Kidney glomerular epithelial cell (primary cell): ENCODE results near the gene OR11G2.
"Not testable (repeated sequence)": the region's sequence is repeated elsewhere in the genome, so short reads cannot be mapped to it uniquely, and the experiment has no call there.

Source experiments
- DNase-seq: peaks from one replicate; lab custom pipeline; 2025; lab: John Stamatoyannopoulos, UW

OR11G2 gene, protein sequence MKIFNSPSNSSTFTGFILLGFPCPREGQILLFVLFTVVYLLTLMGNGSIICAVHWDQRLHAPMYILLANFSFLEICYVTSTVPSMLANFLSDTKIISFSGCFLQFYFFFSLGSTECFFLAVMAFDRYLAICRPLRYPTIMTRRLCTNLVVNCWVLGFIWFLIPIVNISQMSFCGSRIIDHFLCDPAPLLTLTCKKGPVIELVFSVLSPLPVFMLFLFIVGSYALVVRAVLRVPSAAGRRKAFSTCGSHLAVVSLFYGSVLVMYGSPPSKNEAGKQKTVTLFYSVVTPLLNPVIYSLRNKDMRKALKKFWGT

DNA sequence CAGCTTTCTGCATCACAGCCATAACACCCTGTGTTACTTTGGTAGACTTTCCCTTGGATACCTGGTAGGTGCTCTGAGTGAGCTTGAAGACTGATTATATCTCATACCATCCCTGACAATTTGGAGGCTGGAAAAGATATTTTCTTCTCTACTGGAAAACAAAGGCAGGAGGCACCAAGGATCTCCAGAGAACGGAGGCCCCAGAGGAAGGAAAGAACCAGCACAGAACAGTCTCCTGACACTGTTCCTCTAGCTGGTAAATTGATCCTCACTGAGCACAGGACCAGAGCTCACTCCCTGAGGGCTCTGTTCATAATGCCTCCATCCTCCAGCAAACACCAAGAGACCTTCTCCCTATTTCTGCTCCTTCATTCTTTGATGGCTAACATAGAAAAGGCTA, at the start of gene OR11G2:
Gene OR11G2 (plus strand): TSS at position 301 of the 400 bp plus-strand sequence. CDS start 6,542 bp downstream, outside the sequence.
- DNase-seq, result no peak

DNA sequence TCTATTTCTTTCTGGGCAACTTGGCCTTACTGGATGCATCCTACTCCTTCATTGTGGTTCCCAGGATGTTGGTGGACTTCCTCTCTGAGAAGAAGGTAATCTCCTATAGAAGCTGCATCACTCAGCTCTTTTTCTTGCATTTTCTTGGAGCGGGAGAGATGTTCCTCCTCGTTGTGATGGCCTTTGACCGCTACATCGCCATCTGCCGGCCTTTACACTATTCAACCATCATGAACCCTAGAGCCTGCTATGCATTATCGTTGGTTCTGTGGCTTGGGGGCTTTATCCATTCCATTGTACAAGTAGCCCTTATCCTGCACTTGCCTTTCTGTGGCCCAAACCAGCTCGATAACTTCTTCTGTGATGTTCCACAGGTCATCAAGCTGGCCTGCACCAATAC, 46.8 kb upstream of the OR11G2 start:
- no peak for DNase-seq

DNA sequence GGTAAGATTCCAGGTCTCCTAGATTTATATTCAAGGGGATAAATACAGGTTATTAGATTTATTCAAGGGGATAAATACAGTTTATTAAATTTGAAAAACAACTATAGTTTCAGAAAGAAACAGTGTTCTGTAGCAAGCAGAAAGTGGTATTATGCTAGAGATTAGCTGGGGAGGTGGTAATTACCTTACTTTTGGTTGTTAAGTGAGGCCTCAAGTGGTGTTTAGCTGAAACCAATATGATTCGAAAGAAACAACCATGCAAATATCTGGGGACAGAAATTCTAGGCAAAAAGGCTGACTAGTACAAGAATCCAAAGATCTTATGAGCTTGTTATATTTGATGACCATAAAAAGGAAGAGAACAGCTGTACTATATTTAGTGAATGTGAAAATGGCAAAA, 45.9 kb upstream of the OR11G2 start:
- DNase-seq, result no peak

DNA sequence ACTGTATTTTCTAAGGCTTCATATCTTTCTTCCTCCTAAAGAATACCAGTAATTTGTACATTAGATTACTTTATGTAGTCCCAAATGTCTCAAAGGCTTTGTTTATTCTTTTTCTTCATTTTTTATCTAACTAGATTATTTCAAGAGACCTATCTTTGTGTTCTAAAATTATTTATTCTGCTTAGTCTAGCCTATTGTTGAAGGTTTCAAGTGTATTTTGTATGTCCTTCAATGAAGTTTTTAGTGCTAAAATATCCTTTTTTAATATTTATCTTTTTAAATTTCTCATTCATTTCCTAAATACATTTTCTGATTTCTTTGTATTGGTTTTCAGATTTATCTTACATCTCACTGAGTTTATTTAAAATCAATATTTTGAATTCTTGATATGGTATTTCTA, 26.2 kb upstream of the OR11G2 start:
- no peak for DNase-seq

DNA sequence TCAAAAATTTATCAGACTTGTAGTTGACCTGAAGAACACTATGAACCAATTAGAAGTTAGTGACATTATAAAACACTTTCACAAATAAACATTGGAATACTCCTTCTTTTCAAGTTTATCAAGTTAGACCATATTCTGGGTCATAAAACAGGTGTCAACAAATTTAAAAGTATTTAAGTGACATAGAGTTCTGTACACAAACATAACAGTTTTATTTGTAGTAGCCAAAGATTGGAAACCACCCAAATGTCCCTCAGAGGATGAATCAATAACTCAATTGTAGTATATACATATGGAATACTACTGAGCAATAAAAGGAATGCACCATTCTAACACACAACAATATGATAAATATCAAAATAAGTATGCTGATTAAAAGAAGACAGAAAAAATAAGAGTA, 23.6 kb upstream of the OR11G2 start:
- DNase-seq, result no peak

DNA sequence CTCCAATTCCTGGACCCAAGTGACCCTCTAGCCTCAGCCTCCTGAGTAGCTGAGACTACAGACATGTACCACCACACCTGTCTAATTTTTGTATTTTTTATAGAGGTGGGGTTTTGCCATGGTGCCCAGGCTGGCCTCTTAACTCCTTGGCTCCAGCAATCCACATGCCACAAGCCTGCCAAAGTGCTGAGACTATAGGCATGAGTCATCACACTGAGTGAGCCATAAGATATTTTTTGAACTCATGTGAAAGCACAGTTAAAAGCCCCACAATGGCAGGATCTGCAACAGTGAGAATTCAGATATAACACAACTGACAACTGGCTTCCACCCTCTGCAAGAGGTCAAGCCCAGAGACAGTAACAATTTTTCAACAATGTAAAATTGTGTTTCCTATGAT, 20.8 kb upstream of the OR11G2 start:
- peak; percentile 65 for DNase-seq

DNA sequence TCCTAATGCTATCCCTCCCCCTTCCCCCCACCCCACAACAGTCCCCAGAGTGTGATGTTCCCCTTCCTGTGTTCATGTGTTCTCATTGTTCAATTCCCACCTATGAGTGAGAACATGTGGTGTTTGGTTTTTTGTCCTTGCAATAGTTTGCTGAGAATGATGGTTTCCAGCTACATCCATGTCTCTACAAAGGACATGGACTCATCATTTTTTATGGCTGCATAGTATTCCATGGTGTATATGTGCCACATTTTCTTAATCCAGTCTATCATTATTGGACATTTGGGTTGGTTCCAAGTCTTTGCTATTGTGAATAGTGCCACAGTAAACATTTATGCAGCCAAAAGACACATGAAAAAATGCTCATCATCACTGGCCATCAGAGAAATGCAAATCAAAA, 16.5 kb upstream of the OR11G2 start:
- not testable (repeated sequence) for DNase-seq

DNA sequence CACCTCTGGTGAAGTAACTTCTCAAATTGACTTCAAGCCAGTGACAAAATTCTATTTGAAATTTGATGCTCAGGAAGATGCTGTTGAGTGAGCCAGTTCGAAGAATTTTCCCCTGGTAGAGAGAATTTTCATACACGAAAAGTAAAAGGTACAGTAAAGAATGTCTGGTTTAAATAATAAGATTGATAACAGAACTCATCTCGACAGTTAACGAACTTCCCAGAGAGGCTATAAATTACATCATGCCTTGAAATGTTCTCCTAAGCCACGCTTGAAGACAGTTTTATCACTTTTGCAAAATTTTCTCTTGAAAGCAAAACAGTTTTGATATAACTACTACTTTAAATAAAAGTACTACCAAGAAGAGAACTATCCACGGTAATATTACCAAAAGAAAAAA, 14.4 kb upstream of the OR11G2 start:
- DNase-seq, result no peak

DNA sequence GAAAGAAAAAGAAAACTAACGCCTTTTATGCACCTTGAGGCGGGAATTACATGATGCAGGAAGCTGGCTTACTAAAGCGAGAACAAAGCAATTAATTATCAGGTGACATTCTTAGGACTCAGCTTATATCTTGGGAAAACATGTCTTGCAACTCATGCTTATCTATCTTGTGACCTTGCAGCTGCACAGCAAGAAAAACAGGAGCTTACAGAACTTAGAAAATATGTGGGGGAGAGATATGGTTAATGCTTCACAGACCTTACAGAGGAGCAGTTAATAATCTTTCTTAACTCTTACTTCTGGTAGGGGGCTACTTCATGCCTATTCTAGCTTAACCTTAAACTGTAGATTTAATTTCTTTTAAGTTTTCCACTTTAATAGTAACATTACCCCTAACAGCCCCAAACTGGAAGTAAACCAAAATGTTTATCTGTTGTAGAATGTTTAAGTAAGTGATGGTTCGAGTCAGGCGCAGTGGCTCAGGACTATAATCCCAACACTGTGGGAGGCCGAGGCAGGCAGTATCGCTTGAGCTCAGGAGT, 13.2 kb upstream of the OR11G2 start:
- peak; percentile 92 for DNase-seq

DNA sequence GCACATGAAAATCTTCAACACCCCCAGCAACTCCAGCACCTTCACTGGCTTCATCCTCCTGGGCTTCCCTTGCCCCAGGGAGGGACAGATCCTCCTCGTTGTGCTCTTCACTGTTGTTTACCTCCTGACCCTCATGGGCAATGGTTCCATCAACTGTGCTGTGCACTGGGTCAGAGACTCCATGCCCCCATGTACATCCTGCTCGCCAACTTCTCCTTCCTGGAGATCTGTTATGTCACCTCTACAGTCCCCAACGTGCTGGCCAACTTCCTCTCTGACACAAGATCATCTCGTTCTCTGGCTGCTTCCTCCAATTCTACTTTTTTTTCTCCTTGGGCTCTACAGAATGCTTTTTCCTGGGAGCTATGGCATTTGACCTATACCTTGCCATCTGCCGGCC, 11.5 kb upstream of the OR11G2 start:
- no peak for DNase-seq

DNA sequence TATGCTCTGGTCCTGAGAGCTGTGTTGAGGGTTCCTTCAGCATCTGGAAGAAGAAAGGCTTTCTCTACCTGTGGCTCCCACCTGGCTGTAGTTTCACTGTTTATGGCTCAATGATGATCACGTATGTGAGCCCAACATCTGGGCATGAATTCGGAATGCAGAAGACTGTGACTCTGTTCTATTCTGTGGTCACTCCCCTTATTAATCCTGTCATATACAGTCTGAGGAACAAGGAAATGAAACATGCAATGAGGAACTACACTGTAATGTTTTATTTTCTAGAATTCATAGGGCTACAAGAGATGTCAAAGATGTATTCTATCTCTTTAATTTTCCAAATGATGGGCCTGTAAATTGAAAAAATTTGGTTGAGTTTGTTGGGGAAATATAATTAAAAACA, 10.8 kb upstream of the OR11G2 start:
- DNase-seq, result no peak

DNA sequence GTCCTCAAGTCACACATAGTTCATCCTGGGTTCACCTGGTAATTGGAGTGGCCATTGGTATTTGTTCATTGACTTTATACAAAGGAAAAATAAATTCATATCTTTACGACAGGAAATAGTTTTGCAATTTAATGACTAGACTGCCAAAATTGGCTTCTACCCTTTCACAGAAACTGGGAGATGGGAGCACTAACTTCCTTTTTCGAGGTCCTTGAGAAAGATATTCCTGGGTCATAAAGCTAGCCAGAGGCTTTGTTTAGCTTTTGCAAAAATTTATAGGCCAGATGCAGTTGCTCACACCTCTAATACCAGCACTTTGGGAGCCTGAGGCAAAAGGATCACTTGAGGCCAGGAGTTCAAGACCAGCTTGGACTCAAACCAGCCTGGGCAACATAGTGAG, 10.2 kb upstream of the OR11G2 start:
- no peak for DNase-seq

DNA sequence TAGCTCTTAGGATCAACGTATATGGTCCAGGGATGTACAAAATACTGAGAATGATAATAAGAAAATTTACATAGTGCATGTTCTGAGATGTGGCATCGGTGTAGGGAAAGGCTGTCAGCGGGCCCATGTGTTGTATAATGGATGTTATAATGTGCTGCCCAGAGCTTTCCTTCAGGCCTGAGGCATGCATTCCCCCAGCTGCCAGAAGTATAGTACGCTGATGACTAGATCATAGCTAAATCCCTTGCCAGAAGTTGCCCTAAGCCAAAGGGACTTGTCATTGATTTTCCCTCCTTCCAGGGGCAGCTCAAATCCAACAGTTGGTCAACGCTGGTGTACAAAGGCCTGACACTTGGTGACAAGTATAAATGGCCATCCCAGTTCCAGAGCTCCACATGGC, 6.5 kb upstream of the OR11G2 start:
- DNase-seq, result no peak

DNA sequence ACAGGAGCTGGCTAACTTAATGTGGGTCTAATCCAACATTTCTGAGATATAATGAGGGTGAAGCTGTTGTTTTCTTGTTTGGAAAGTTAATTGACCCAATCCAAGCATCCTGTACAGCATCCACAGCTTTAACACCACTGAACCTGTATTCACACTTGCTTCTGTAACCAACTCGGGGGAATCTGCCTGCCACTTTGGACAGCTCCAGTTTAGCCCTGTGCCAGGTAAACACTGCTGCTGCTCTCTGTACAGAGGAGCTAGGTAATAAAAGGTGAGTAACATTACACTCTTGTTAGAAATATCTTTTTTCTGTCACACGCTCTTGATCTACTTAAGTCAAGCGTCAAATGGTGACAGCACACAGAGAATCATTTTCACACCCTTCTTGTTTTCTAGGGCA, 700 bp downstream of the OR11G2 start:
- no peak for DNase-seq

DNA sequence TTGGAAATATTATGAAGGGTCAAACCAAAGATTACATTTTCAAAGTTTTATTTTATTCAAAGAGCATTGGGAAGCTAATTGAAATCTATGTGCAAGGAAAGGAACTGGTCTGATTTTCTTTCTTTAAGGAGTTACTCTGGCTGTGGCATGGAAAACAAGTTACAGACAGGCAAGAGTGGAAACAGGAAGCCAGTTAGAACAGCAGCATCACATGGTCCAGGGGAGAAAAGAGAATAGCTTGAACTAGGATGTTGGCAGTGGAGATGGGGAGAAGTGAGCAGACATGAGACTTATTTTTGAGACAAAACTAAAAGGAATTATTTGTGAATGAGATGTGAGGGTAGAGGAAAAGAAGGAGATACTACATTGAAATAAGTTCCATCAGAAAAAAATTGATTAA, 3.4 kb downstream of the OR11G2 start:
- no peak for DNase-seq

DNA sequence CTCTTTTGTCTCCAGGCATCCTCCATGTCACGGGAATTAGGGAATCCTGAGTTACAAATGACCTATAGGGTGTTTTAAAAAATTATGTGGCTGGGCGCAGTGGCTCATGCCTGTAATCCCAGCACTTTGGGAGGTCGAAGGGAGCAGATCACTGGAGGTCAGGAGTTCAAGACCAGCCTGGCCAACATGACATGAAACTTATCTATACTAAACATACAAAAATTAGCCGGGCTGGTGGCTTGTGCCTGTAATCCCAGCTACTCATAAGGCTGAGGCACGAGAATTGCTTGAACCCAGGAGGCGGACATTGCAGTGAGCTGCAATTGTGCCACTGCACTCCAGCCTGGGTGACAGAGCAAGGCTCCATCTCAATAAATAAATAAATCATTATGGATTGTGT, 4.5 kb downstream of the OR11G2 start:
- DNase-seq, result not testable (repeated sequence)

DNA sequence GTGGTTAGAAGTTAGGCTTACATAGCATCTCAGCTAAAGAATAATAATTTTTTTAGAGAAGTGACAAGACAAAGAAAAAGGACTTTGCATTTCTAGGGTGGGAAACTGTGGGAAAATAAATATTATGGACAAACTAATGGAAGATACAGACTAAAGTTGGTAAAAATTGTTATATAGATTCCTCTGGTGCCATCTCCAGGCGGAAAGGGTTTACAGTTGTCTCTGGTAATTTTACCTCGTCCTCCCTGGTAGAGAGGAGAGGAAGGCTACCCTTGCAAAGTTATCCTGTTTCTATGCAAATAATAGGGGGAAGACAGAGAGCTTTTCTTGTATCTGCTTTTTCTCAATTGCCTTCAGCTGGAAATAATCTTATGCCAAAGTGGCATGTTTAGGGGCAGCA, 5.2 kb downstream of the OR11G2 start:
- no peak for DNase-seq

DNA sequence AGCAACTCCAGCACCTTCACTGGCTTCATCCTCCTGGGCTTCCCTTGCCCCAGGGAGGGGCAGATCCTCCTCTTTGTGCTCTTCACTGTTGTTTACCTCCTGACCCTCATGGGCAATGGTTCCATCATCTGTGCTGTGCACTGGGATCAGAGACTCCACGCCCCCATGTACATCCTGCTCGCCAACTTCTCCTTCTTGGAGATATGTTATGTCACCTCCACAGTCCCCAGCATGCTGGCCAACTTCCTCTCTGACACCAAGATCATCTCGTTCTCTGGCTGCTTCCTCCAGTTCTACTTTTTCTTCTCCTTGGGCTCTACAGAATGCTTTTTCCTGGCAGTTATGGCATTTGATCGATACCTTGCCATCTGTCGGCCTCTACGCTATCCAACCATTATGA, 6.8 kb downstream of the OR11G2 start:
- no peak for DNase-seq

DNA sequence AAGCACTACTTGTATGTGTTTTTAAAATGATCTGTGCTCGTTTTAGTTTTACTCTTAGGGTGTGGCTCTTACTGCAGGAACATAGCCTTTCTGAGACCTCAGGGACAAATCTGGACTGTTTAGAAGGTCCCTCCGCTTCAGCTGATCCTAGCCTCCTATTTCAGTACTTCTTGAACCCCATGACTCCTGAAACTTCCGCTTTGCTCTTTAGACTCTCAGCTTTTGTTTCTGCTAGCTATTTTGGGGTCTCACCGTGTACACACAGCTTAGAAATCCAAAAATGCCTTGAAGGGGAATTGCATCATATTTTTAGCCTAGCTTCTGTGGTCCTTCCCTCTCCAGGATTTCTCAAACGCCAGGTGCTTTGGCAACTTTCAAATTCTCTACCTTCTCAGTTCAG, 8.3 kb downstream of the OR11G2 start:
- DNase-seq, result no peak

DNA sequence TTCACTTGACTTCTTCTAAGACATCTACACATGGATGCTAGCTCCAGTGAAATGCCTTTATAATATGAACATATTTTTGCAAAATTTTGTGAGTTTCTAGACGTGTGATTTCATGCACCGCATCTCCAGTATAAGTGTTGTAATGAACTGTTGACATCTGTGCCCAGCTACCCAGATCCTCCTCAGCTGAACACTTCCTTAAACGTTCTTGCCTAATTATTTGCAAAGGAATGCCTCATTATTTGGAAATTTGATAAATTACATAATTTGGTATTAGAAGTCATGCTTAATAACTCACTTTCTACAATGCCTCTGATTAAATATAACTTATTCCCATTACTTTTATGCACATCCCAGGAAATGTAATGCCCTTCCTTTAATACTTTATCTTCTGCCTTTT, 14.0 kb downstream of the OR11G2 start:
- no peak for DNase-seq

DNA sequence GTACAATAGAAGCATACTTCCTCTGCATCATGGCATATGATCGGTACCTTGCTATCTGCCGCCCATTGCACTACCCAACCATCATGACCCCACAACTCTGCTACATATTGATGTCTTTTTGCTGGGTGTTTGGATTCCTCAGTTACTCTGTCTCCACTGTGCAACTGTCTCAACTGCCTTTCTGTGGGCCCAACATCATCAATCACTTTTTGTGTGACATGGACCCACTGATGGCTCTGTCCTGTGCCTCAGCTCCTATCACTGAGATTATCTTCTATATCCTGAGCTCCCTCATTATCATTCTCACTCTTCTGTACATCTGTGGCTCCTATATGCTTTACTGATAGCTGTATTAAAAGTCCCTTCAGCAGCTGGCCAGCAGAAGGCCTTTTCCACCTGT, 18.9 kb downstream of the OR11G2 start:
- DNase-seq, result no peak

DNA sequence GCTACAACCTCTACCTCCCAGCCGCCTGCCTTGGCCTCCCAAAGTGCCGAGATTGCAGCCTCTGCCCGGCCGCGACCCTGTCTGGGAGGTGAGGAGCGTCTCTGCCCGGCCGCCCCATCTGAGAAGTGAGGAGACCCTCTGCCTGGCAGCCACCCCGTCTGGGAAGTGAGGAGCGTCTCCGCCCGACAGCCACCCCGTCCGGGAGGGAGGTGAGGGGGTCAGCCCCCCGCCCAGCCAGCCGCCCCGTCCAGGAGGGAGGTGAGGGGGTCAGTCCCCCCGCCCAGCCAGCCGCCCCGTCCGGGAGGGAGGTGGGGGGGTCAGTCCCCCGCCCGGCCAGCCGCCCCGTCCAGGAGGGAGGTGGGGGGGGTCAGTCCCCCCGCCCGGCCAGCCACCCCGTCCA, 21.7 kb downstream of the OR11G2 start:
- not testable (repeated sequence) for DNase-seq

DNA sequence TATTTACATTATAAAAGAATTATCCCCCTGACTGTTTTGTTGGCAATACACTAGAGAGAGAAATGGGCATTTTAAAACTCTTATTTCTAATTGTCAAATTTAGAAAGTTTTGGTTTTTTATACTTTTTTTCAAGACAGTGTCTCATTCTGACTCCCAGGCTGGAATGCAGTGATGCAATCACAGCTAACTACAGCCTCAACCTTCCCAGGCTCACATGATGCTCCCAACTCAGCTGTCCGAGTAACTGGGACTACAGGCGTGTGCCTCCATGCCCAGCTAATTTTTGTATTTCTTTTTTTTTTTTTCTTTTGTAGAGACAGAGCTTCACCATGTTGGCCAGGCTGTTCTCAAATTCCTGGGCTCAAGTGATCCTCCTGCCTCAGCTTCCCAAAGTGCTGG, 24.5 kb downstream of the OR11G2 start:
- DNase-seq, result no peak

DNA sequence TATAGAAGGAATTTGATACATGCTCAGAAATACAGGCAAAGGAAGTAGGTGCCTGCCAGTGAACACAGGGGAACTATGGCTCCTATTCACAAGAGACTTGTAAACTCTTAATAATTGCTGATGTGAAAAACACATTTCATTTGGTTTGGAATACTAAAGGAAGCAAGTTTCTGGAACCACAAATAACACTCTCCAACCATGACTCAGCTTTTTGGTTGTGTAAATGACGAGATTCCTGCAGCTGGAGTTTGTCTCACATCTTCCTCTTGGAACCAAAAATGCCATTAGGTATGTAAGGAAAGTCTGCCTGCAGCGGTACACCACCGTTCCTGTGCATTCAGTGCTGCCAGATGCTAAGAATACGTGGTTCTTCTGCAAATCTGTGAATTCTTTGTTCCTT, 28.3 kb downstream of the OR11G2 start:
- DNase-seq, result no peak
